Common myeloid progenitor, CD34-positive (primary cell): ENCODE data around the gene OR8J1. TPM values are rescaled to one million over a fixed set of nuclear protein-coding genes. Genes with fewer than 3 reads are reported as not detected.

ENCODE experiments used
- CTCF ChIA-PET: fragments of 350-600 bp; sonication (Branson Sonifier 250); formaldehyde crosslinking; loops from one replicate; lab custom pipeline; 2021; ENCODE audit warnings: antibody characterized with exemption; lab: Charles Lee
- POLR2A ChIA-PET: fragments of 350-600 bp; sonication (Branson Sonifier 250); formaldehyde crosslinking; loops from one replicate; lab custom pipeline; 2021; ENCODE audit warnings: antibody characterized with exemption; lab: Charles Lee
- DNase-seq, 3 donors: peaks; one replicate each; pipeline versions ENCODE4 v3.0.0 to v3.0.0-alpha.2; 2013
- H3K27ac ChIP-seq, 2 experiments: 1 replicate in 1 of 2; 2 replicates in 1 of 2; pipeline ENCODE4 v1.7.0; 2013; ENCODE audit warnings: inconsistent platforms in 2 of 2, low read length in 2 of 2, mild to moderate bottlenecking in 2 of 2, low read depth in 1 of 2, moderate library complexity in 1 of 2; ENCODE audit not compliant: severe bottlenecking in 2 of 2, insufficient read depth in 1 of 2, poor library complexity in 1 of 2
- H3K27me3 ChIP-seq, 5 experiments: replicated peaks in 2 of 5; 1 replicate in 3 of 5; 2 replicates in 2 of 5; pipeline versions ENCODE4 v1.6.1 to v1.7.0; 2013; ENCODE audit warnings: low read length in 4 of 5, mild to moderate bottlenecking in 2 of 5, moderate library complexity in 2 of 5, inconsistent platforms in 1 of 5; ENCODE audit not compliant: insufficient read depth in 5 of 5, control insufficient read depth in 4 of 5
- H3K36me3 ChIP-seq, 4 experiments: 1 replicate in 2 of 4; 2 replicates in 2 of 4; pipeline versions ENCODE4 v1.6.1 to v1.7.0; 2013; ENCODE audit warnings: low read length in 3 of 4, control low read depth in 1 of 4, mild to moderate bottlenecking in 1 of 4; ENCODE audit not compliant: control insufficient read depth in 4 of 4, insufficient read depth in 4 of 4
- H3K4me1 ChIP-seq, 4 experiments: 1 replicate in 3 of 4; 2 replicates in 1 of 4; pipeline versions ENCODE4 v1.6.1 to v1.7.1; 2013; ENCODE audit warnings: low read length in 3 of 4, mild to moderate bottlenecking in 3 of 4, control low read depth in 1 of 4, inconsistent platforms in 1 of 4, moderate library complexity in 1 of 4; ENCODE audit not compliant: control insufficient read depth in 4 of 4, insufficient read depth in 4 of 4; ENCODE audit errors: control extremely low read depth in 1 of 4
- H3K4me3 ChIP-seq, 7 experiments: 1 replicate in 4 of 7; 2 replicates in 3 of 7; pipeline versions ENCODE4 v1.5.1 to v1.7.0; 2013; ENCODE audit warnings: mild to moderate bottlenecking in 7 of 7, low read length in 6 of 7, moderate library complexity in 6 of 7, inconsistent platforms in 2 of 7, low read depth in 2 of 7, control low read depth in 1 of 7; ENCODE audit not compliant: insufficient read depth in 4 of 7, control insufficient read depth in 1 of 7; ENCODE audit errors: extremely low read depth in 1 of 7
- H3K9me3 ChIP-seq, 5 experiments: 1 replicate in 4 of 5; 2 replicates in 1 of 5; pipeline versions ENCODE4 v1.6.1 to v1.7.1; 2013; ENCODE audit warnings: low read length in 4 of 5, mild to moderate bottlenecking in 2 of 5, inconsistent platforms in 1 of 5, low read depth in 1 of 5, moderate library complexity in 1 of 5; ENCODE audit not compliant: control insufficient read depth in 4 of 5, insufficient read depth in 2 of 5; ENCODE audit errors: control extremely low read depth in 1 of 5
- WGBS: methylation state at CpG from one replicate; pipeline ENCODE4 v1.1.5; 2013; ENCODE audit not compliant: insufficient coverage; 5-methylcytosine and 5-hydroxymethylcytosine counted together
- polyA plus RNA-seq: library from polyadenylated mRNA; unstranded; fragments of 120-200 nt; gene quantifications from one replicate; pipeline ENCODE4 v1.2.1, GENCODE V29; 2013

OR8J1 gene, protein sequence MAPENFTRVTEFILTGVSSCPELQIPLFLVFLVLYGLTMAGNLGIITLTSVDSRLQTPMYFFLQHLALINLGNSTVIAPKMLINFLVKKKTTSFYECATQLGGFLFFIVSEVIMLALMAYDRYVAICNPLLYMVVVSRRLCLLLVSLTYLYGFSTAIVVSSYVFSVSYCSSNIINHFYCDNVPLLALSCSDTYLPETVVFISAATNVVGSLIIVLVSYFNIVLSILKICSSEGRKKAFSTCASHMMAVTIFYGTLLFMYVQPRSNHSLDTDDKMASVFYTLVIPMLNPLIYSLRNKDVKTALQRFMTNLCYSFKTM
- not detected for polyA plus RNA-seq

- Histone ChIP-seq H3K4me3 (no peak within 1 kb of the TSS), H3K36me3 (no peaks in the 10 kb centered on the region), H3K4me1 (no peaks in the 10 kb centered on the region), H3K9me3 (no peaks in the 10 kb centered on the region), H3K27me3 (no peaks in the 10 kb centered on the region), H3K27ac (no peak within 1 kb of the TSS)
- CTCF ChIA-PET = no interaction called here
- POLR2A ChIA-PET = no interaction called here
- DNase-seq = no peak
- no CpG with 5 or more reads among the region's 2 CpGs for WGBS
Measured at GRCh38 chr11:56353991-56354390, at the start of gene OR8J1. Gene OR8J1 (plus strand): TSS chr11:56354291. CDS start chr11:56360247, 5,956 bp downstream.

GRCh38 chr11:56307836-56308235 is 46.3 kb upstream of the OR8J1 start:
- no peaks in the 10 kb centered on the region for H3K27me3 ChIP-seq
- H3K4me3 ChIP-seq = no peak overlapping the region
- no peak overlapping the region for H3K27ac ChIP-seq
- POLR2A ChIA-PET = no interaction called here
- no peaks in the 10 kb centered on the region for H3K36me3 ChIP-seq
- no peak for DNase-seq
- no peaks in the 10 kb centered on the region for H3K4me1 ChIP-seq
- 95% methylated on average over 2 of the region's 3 CpGs for WGBS
- peaks cover 0 to 6% (median 0%) of the 10 kb centered on the region in 5 experiments for H3K9me3 ChIP-seq
- CTCF ChIA-PET = no interaction called here

DNA sequence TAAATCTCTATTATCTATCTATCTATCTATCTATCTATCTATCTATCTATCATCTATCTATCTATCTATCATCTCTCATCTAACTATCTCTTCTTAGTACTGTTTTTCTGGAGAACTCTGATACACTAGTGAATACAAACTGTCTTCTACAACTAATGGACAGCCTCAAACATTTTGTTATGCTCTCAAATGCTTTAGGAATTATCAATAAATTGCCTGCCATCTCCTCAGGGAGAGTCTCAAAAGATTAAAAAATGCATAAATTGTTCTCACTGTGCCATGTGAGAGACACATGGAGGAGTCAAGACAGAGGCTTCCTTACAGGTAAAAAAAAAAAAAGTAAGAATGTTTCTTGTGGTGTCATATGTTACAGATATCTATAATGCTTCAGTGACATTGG is 39.2 kb upstream of the OR8J1 start, which contains the start of gene OR8K3:
Gene OR8K3, plus strand, starts transcription at position 301 of the 400 bp plus-strand sequence. CDS start 3,163 bp downstream, outside the sequence.
- Histone ChIP-seq H3K4me1 (no peaks in the 10 kb centered on the region), H3K27ac (no peak within 1 kb of the TSS), H3K36me3 (no peaks in the 10 kb centered on the region), H3K4me3 (no peak within 1 kb of the TSS), H3K27me3 (no peaks in the 10 kb centered on the region), H3K9me3 (no peaks in the 10 kb centered on the region)
- CTCF ChIA-PET = no interaction called here
- POLR2A ChIA-PET = no interaction called here
- no peak for DNase-seq

- Histone ChIP-seq H3K4me1 (no peaks in the 10 kb centered on the region), H3K4me3 (no peak overlapping the region), H3K27me3 (no peaks in the 10 kb centered on the region), H3K9me3 (no peaks in the 10 kb centered on the region), H3K36me3 (no peaks in the 10 kb centered on the region), H3K27ac (no peak overlapping the region)
- 94% methylated on average over 33 of the region's 34 CpGs for WGBS
- no peak for DNase-seq
- ChIA-PET CTCF (no interaction called here), POLR2A (no interaction called here)
Measured at GRCh38 chr11:56331861-56332491, 22.1 kb upstream of the OR8J1 start.

DNA sequence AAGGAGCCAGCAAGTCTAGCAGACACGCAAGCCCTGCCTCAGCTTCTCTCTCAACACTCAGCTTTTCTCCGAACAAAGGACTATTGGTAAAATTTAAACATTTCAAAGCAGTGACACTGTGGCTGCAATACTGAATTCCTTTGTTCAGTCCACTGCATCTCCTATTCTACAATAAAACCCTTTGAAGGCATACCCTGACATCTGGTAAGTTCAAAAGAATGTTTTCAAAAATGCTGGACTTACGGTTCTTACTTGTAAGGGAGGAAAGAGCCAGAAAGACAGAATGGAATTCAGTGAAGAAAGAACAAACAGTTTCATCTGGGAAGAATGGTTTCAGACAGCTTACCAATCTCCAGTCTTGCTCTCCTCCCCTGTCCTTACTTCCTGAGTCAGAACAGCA is 20.9 kb upstream of the OR8J1 start:
- CTCF ChIA-PET = no interaction called here
- no peaks in the 10 kb centered on the region for H3K27me3 ChIP-seq
- POLR2A ChIA-PET = no interaction called here
- no peaks in the 10 kb centered on the region for H3K36me3 ChIP-seq
- WGBS = 66% methylated on average over 2 of the region's 3 CpGs
- H3K9me3 ChIP-seq = peaks cover 0 to 3% (median 0%) of the 10 kb centered on the region in 5 experiments
- H3K4me3 ChIP-seq = no peak overlapping the region
- no peak overlapping the region for H3K27ac ChIP-seq
- no peaks in the 10 kb centered on the region for H3K4me1 ChIP-seq
- no peak for DNase-seq

GRCh38 chr11:56340289-56340688 is 13.8 kb upstream of the OR8J1 start:
- CTCF ChIA-PET = no interaction called here
- no peak overlapping the region for H3K4me3 ChIP-seq
- H3K27ac ChIP-seq = no peak overlapping the region
- H3K27me3 ChIP-seq = no peaks in the 10 kb centered on the region
- no peaks in the 10 kb centered on the region for H3K36me3 ChIP-seq
- POLR2A ChIA-PET = no interaction called here
- no peaks in the 10 kb centered on the region for H3K4me1 ChIP-seq
- DNase-seq = no peak
- peaks cover 0 to 3% (median 0%) of the 10 kb centered on the region in 5 experiments for H3K9me3 ChIP-seq

DNA sequence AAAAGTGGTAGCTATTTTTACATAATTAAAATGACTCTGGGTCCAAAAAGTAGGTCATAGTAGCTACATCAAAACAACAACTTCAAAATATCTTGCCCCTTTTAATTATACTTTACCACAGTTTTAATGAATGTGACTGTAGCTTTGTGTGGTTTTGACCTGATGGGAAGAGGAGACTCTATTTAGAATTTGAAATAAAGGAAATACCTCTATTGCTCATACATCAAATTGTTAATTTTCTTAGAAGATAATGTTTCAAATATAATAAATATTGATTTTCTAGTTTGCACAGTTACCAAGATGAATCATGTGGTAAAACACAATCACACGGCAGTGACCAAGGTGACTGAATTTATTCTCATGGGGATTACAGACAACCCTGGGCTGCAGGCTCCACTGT is 8.4 kb upstream of the OR8J1 start, which contains the start of gene OR8K1:
Gene OR8K1, plus strand, starts transcription at position 301 of the 400 bp plus-strand sequence. Its CDS starts 0 bp downstream, at position 301.
- Histone ChIP-seq H3K4me3 (no peak within 1 kb of the TSS), H3K27ac (no peak within 1 kb of the TSS), H3K9me3 (peaks cover 0 to 2% (median 0%) of the 10 kb centered on the region in 5 experiments), H3K27me3 (no peaks in the 10 kb centered on the region), H3K4me1 (no peaks in the 10 kb centered on the region), H3K36me3 (no peaks in the 10 kb centered on the region)
- DNase-seq = no peak
- POLR2A ChIA-PET = no interaction called here
- CTCF ChIA-PET = no interaction called here
- 100% methylated on average over 1 of the region's 1 CpG for WGBS
